ENCODE results near the gene PPAT.
"Not testable (repeated sequence)": the region's sequence is repeated elsewhere in the genome, so short reads cannot be mapped to it uniquely, and the experiment has no call there.

Gene PPAT

GRCh38 chr4:56462157-56462556 is 26.7 kb upstream of the PPAT start:
- Histone ChIP-seq H3K4me1 (ENCODE audit: insufficient read depth, low read length, poor library complexity, severe bottlenecking) (peaks cover 22% of the 10 kb centered on the region), H3K9me2 (replicated peaks; ENCODE audit: low read depth, low read length) (no peaks in the 10 kb centered on the region), H4K20me1 (ENCODE audit: insufficient read depth, low read length, poor library complexity, severe bottlenecking) (peaks cover 12% of the 10 kb centered on the region), H3K27me3 (ENCODE audit: insufficient read depth, low read length, poor library complexity, severe bottlenecking) (no peaks in the 10 kb centered on the region), H3K4me3 (ENCODE audit: low read length, poor library complexity, severe bottlenecking) (no peak overlapping the region), H3K9ac (ENCODE audit: low read depth, low read length, poor library complexity, severe bottlenecking) (no peak overlapping the region), H3K36me3 (ENCODE audit: insufficient read depth, low read length) (peaks cover 56% of the 10 kb centered on the region), H3F3A (ENCODE audit: low read depth) (no peaks in the 10 kb centered on the region), H3K4me2 (ENCODE audit: low read depth, low read length, poor library complexity, severe bottlenecking) (no peak overlapping the region), H3K79me2 (ENCODE audit: insufficient read depth, low read length) (peaks cover 33% of the 10 kb centered on the region), H2AFZ (ENCODE audit: low read length) (no peak overlapping the region), H3K9me3 (ENCODE audit: insufficient read depth, low read depth, low read length) (no peaks in the 10 kb centered on the region)
- no peak for TF ChIP-seq EZH2phosphoT487 (IDR thresholded peaks at IDR 0.05; ENCODE audit: borderline replicate concordance)
- TF ChIP-seq CTCF (conservative IDR thresholded peaks at IDR 0.05; ENCODE audit: low read length): no peak

GRCh38 chr4:56460085-56460484 is 24.7 kb upstream of the PPAT start:
- H3K36me3 ChIP-seq (ENCODE audit: insufficient read depth, low read length): peaks cover 77% of the 10 kb centered on the region
- H3K9me3 ChIP-seq (ENCODE audit: insufficient read depth, low read depth, low read length): no peaks in the 10 kb centered on the region
- H3F3A ChIP-seq (ENCODE audit: low read depth): no peaks in the 10 kb centered on the region
- no peak overlapping the region for H3K4me2 ChIP-seq (ENCODE audit: low read depth, low read length, poor library complexity, severe bottlenecking)
- peaks cover 11% of the 10 kb centered on the region for H4K20me1 ChIP-seq (ENCODE audit: insufficient read depth, low read length, poor library complexity, severe bottlenecking)
- peaks cover 10% of the 10 kb centered on the region for H3K4me1 ChIP-seq (ENCODE audit: insufficient read depth, low read length, poor library complexity, severe bottlenecking)
- no peak overlapping the region for H2AFZ ChIP-seq (ENCODE audit: low read length)
- TF ChIP-seq EZH2phosphoT487 (IDR thresholded peaks at IDR 0.05; ENCODE audit: borderline replicate concordance) (no peak), CTCF (conservative IDR thresholded peaks at IDR 0.05; ENCODE audit: low read length) (no peak)
- no peak overlapping the region for H3K4me3 ChIP-seq (ENCODE audit: low read length, poor library complexity, severe bottlenecking)
- no peak overlapping the region for H3K9ac ChIP-seq (ENCODE audit: low read depth, low read length, poor library complexity, severe bottlenecking)
- H3K79me2 ChIP-seq (ENCODE audit: insufficient read depth, low read length): peaks cover 28% of the 10 kb centered on the region
- H3K9me2 ChIP-seq (replicated peaks; ENCODE audit: low read depth, low read length): no peaks in the 10 kb centered on the region
- H3K27me3 ChIP-seq (ENCODE audit: insufficient read depth, low read length, poor library complexity, severe bottlenecking): no peaks in the 10 kb centered on the region

- Histone ChIP-seq H3K9me2 (replicated peaks; ENCODE audit: low read depth, low read length) (no peaks in the 10 kb centered on the region), H3K27me3 (ENCODE audit: insufficient read depth, low read length, poor library complexity, severe bottlenecking) (no peaks in the 10 kb centered on the region), H3K4me3 (ENCODE audit: low read length, poor library complexity, severe bottlenecking) (no peak overlapping the region), H3K4me1 (ENCODE audit: insufficient read depth, low read length, poor library complexity, severe bottlenecking) (peaks cover 13% of the 10 kb centered on the region), H3K36me3 (ENCODE audit: insufficient read depth, low read length) (peaks cover 92% of the 10 kb centered on the region), H3F3A (ENCODE audit: low read depth) (no peaks in the 10 kb centered on the region), H3K9ac (ENCODE audit: low read depth, low read length, poor library complexity, severe bottlenecking) (no peak overlapping the region), H2AFZ (ENCODE audit: low read length) (no peak overlapping the region), H3K79me2 (ENCODE audit: insufficient read depth, low read length) (peaks cover 32% of the 10 kb centered on the region), H3K4me2 (ENCODE audit: low read depth, low read length, poor library complexity, severe bottlenecking) (no peak overlapping the region), H4K20me1 (ENCODE audit: insufficient read depth, low read length, poor library complexity, severe bottlenecking) (peaks cover 36% of the 10 kb centered on the region), H3K9me3 (ENCODE audit: insufficient read depth, low read depth, low read length) (no peaks in the 10 kb centered on the region)
- no peak for TF ChIP-seq EZH2phosphoT487 (IDR thresholded peaks at IDR 0.05; ENCODE audit: borderline replicate concordance)
- TF ChIP-seq CTCF (conservative IDR thresholded peaks at IDR 0.05; ENCODE audit: low read length): no peak
Observed at GRCh38 chr4:56450342-56450741, 14.9 kb upstream of the PPAT start.

- not testable (repeated sequence) for H2AFZ ChIP-seq (ENCODE audit: low read length); H3K9me3 ChIP-seq (ENCODE audit: insufficient read depth, low read depth, low read length); H3K9ac ChIP-seq (ENCODE audit: low read depth, low read length, poor library complexity, severe bottlenecking); H3F3A ChIP-seq (ENCODE audit: low read depth); H3K9me2 ChIP-seq (replicated peaks; ENCODE audit: low read depth, low read length); H3K27me3 ChIP-seq (ENCODE audit: insufficient read depth, low read length, poor library complexity, severe bottlenecking); H3K4me3 ChIP-seq (ENCODE audit: low read length, poor library complexity, severe bottlenecking); H3K4me2 ChIP-seq (ENCODE audit: low read depth, low read length, poor library complexity, severe bottlenecking)
- H4K20me1 ChIP-seq (ENCODE audit: insufficient read depth, low read length, poor library complexity, severe bottlenecking): peaks cover 45% of the 10 kb centered on the region
- peaks cover 90% of the 10 kb centered on the region for H3K36me3 ChIP-seq (ENCODE audit: insufficient read depth, low read length)
- H3K4me1 ChIP-seq (ENCODE audit: insufficient read depth, low read length, poor library complexity, severe bottlenecking): peaks cover 15% of the 10 kb centered on the region
- H3K79me2 ChIP-seq (ENCODE audit: insufficient read depth, low read length): peaks cover 39% of the 10 kb centered on the region
Observed at GRCh38 chr4:56449475-56449874, 14.1 kb upstream of the PPAT start.
